ENCODE data around the gene EMILIN2.

The EMILIN2 gene

GRCh38 chr18:2960983-2961696 lies 114.3 kb downstream of the EMILIN2 start:
- no peak for DNase-seq

DNA sequence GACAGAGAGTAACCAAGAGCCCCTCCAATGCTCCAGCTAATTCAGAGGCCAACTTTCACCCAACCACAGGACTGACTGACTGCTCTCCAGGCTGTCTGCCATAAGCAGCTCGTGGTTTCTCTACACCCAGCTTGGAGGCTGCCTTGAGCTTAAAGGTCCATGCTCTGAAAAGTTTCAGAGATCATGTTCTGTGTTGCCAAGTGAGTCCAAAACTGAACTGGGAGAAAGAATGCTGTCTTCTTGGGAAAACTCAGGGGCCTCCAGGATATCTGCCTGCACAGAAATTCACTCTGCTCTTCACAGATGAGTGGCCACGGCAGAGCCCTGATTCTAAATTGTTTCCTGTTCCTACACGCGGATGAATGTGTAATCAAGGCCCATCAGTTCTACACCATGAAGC lies 115.0 kb downstream of the EMILIN2 start:
- DNase-seq: no peak

GRCh38 chr18:2963048-2963447 lies 116.2 kb downstream of the EMILIN2 start:
- no peak for DNase-seq

DNA sequence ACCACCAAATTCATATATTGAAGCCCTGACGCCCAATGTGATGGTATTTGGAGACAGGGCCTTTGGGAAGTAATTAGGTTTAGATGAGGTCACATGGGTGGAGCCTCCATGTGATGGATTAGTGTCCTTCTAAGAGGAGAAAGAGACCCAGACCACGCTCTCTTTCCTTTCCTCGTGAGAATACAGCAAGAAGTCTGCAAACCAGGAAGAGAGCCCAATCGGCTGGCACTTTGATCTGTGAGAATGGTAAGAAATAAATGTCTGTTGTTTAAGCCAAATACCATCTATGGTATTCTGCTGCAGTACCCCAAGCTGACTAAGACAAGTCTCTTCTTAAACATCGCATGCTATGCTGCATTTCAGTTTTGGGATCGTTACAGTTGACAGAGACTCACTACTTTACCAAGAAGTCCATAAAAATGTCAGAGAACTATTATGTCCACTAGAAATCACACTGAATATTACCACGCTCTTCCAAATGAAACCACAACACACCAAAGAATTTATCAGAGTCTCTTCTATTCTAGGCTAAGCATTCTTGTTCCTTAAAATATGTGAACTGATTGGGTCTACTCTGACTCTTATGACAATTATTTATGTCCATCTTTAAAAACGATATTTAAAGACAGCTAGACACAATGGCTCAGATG lies 117.7 kb downstream of the EMILIN2 start:
- no peak for DNase-seq
